ENCODE measurements around the gene HPCAL4.

Gene HPCAL4

DNA sequence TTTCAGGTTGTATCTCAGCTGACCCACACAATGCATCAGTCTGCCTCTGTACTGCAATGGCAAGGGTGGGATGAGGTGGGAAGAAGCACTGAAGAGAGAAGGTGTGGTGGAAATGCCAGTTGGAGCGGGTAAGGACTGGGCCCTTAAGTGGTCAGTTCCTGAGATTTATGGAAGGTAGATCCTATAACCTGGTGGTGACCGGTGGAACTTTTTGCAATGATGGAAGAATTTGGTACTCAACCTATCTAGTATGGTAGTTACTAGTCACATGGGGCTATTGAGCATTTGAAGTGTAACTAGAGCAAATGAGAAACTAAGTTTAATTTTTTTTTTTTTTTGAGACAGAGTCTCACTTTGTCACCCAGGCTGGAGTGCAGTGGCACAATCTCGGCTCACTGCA lies 8.2 kb upstream of the HPCAL4 start:
- no peaks in the 10 kb centered on the region for H3K36me3 ChIP-seq (ENCODE audit: insufficient read depth, low read length)
- H3K27me3 ChIP-seq (ENCODE audit: control insufficient read depth, insufficient read depth, low read length): peaks cover 51% of the 10 kb centered on the region
- H3K9ac ChIP-seq (ENCODE audit: low read depth, low read length): no peak overlapping the region
- H3K4me1 ChIP-seq (ENCODE audit: control insufficient read depth, insufficient read depth, low read length): no peaks in the 10 kb centered on the region
- H3K9me3 ChIP-seq (replicated peaks; ENCODE audit: low read length): no peaks in the 10 kb centered on the region
- no peak overlapping the region for H3K4me2 ChIP-seq (ENCODE audit: low read length)
- H3K4me3 ChIP-seq (ENCODE audit: low read length): no peak overlapping the region

GRCh38 chr1:39698568-39698967 lies 7.3 kb upstream of the HPCAL4 start:
- Histone ChIP-seq H3K9ac (ENCODE audit: low read depth, low read length) (no peak overlapping the region), H3K36me3 (ENCODE audit: insufficient read depth, low read length) (no peaks in the 10 kb centered on the region), H3K9me3 (replicated peaks; ENCODE audit: low read length) (no peaks in the 10 kb centered on the region), H3K27me3 (ENCODE audit: control insufficient read depth, insufficient read depth, low read length) (peaks cover 54% of the 10 kb centered on the region), H3K4me3 (ENCODE audit: low read length) (no peak overlapping the region), H3K4me2 (ENCODE audit: low read length) (no peak overlapping the region), H3K4me1 (ENCODE audit: control insufficient read depth, insufficient read depth, low read length) (no peaks in the 10 kb centered on the region)

DNA sequence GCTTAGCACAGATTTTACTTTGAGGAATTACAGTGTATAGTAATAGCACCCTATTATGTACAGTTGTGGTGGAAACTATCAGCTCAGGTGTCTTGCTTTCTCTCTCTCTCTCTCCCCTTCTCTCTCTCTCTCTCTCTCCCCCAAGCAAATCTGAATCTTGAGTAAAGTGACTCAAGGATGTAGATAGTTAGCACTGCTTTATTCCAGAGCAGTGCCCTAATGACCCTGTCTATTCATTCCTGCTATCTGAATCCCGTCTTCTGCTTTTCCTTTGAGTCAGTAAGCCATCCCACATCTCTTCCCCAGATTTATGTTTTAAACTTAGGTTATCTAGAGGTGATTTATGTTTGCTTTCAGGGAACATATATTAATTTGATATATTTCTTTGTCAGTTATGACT lies 5.2 kb upstream of the HPCAL4 start:
- H3K4me3 ChIP-seq (ENCODE audit: low read length): no peak overlapping the region
- no peaks in the 10 kb centered on the region for H3K9me3 ChIP-seq (replicated peaks; ENCODE audit: low read length)
- H3K27me3 ChIP-seq (ENCODE audit: control insufficient read depth, insufficient read depth, low read length): peaks cover 75% of the 10 kb centered on the region
- no peaks in the 10 kb centered on the region for H3K36me3 ChIP-seq (ENCODE audit: insufficient read depth, low read length)
- H3K9ac ChIP-seq (ENCODE audit: low read depth, low read length): no peak overlapping the region
- H3K4me2 ChIP-seq (ENCODE audit: low read length): no peak overlapping the region
- peaks cover 5% of the 10 kb centered on the region for H3K4me1 ChIP-seq (ENCODE audit: control insufficient read depth, insufficient read depth, low read length)

DNA sequence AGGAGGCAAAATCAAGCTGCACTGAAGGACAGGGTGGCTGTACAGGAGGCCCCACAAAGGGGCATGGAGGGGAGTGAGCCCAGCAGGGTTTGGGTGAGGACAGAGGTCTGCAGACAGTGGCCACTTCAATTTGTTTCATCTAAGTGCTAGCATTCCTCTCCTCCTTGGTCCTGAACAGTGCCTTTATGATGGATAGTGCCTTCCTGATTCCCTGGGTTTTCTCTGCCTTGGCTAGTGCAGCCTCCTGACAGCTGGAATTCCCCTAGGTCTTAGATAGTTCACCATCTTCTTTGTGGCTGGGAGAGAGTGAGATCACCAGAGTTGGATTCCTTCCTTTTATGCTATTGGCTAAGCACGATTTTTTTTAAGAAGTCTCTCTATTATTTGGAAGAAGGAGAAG lies 3.8 kb upstream of the HPCAL4 start:
- H3K4me2 ChIP-seq (ENCODE audit: low read length): no peak overlapping the region
- peaks cover 76% of the 10 kb centered on the region for H3K27me3 ChIP-seq (ENCODE audit: control insufficient read depth, insufficient read depth, low read length)
- H3K9ac ChIP-seq (ENCODE audit: low read depth, low read length): no peak overlapping the region
- no peaks in the 10 kb centered on the region for H3K36me3 ChIP-seq (ENCODE audit: insufficient read depth, low read length)
- no peak overlapping the region for H3K4me3 ChIP-seq (ENCODE audit: low read length)
- H3K9me3 ChIP-seq (replicated peaks; ENCODE audit: low read length): no peaks in the 10 kb centered on the region
- peaks cover 11% of the 10 kb centered on the region for H3K4me1 ChIP-seq (ENCODE audit: control insufficient read depth, insufficient read depth, low read length)

DNA sequence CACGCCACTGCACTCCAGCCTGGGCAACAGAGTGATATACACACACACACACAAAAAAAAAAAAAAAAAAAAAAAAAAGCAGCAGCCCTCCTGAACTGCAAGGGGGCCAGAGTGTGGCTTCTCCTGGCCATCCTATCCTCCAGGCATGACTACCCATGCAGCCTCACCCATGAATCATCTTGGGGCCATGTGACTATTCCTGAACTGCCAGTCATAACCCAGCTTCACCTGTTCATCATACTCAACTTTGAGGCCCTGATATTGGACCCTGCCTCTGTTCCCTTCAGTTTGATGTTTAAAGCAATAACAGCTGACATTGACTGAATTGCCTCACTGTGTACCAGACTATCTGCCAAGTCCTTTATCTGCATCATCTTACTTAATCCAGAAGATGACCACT lies 2.8 kb upstream of the HPCAL4 start:
- Histone ChIP-seq H3K27me3 (ENCODE audit: control insufficient read depth, insufficient read depth, low read length) (peaks cover 81% of the 10 kb centered on the region), H3K4me1 (ENCODE audit: control insufficient read depth, insufficient read depth, low read length) (peaks cover 11% of the 10 kb centered on the region)

GRCh38 chr1:39692152-39693074 lies 1.2 kb upstream of the HPCAL4 start:
- Histone ChIP-seq H3K9me3 (replicated peaks; ENCODE audit: low read length) (no peaks in the 10 kb centered on the region), H3K4me1 (ENCODE audit: control insufficient read depth, insufficient read depth, low read length) (peaks cover 11% of the 10 kb centered on the region), H3K27me3 (ENCODE audit: control insufficient read depth, insufficient read depth, low read length) (peaks cover 83% of the 10 kb centered on the region), H3K4me3 (ENCODE audit: low read length) (no peak overlapping the region), H3K9ac (ENCODE audit: low read depth, low read length) (no peak overlapping the region), H3K4me2 (ENCODE audit: low read length) (peak overlapping the region; percentile 84), H3K36me3 (ENCODE audit: insufficient read depth, low read length) (no peaks in the 10 kb centered on the region)

More for the DNA sequence above, 2.8 kb upstream of the HPCAL4 start:
- no peaks in the 10 kb centered on the region for H3K36me3 ChIP-seq (ENCODE audit: insufficient read depth, low read length)
- H3K9me3 ChIP-seq (replicated peaks; ENCODE audit: low read length): no peaks in the 10 kb centered on the region
- no peak overlapping the region for H3K4me2 ChIP-seq (ENCODE audit: low read length)
- no peak overlapping the region for H3K9ac ChIP-seq (ENCODE audit: low read depth, low read length)
- no peak overlapping the region for H3K4me3 ChIP-seq (ENCODE audit: low read length)

GRCh38 chr1:39690794-39691382 lies 345 bp downstream of the HPCAL4 start:
- peaks cover 11% of the 10 kb centered on the region for H3K4me1 ChIP-seq (ENCODE audit: control insufficient read depth, insufficient read depth, low read length)
- no peaks in the 10 kb centered on the region for H3K9me3 ChIP-seq (replicated peaks; ENCODE audit: low read length)
- H3K9ac ChIP-seq (ENCODE audit: low read depth, low read length): no peak overlapping the region
- H3K36me3 ChIP-seq (ENCODE audit: insufficient read depth, low read length): no peaks in the 10 kb centered on the region
- H3K4me3 ChIP-seq (ENCODE audit: low read length): peak overlapping the region; percentile 61
- peak overlapping the region; percentile 84 for H3K4me2 ChIP-seq (ENCODE audit: low read length)
- peaks cover 85% of the 10 kb centered on the region for H3K27me3 ChIP-seq (ENCODE audit: control insufficient read depth, insufficient read depth, low read length)

- H3K4me3 ChIP-seq (ENCODE audit: low read length): no peak overlapping the region
- no peak overlapping the region for H3K4me2 ChIP-seq (ENCODE audit: low read length)
- H3K4me1 ChIP-seq (ENCODE audit: control insufficient read depth, insufficient read depth, low read length): peaks cover 11% of the 10 kb centered on the region
- no peaks in the 10 kb centered on the region for H3K9me3 ChIP-seq (replicated peaks; ENCODE audit: low read length)
- H3K27me3 ChIP-seq (ENCODE audit: control insufficient read depth, insufficient read depth, low read length): peaks cover 85% of the 10 kb centered on the region
- H3K9ac ChIP-seq (ENCODE audit: low read depth, low read length): no peak overlapping the region
- no peaks in the 10 kb centered on the region for H3K36me3 ChIP-seq (ENCODE audit: insufficient read depth, low read length)
Observed at GRCh38 chr1:39690225-39690624, 1.0 kb downstream of the HPCAL4 start.

DNA sequence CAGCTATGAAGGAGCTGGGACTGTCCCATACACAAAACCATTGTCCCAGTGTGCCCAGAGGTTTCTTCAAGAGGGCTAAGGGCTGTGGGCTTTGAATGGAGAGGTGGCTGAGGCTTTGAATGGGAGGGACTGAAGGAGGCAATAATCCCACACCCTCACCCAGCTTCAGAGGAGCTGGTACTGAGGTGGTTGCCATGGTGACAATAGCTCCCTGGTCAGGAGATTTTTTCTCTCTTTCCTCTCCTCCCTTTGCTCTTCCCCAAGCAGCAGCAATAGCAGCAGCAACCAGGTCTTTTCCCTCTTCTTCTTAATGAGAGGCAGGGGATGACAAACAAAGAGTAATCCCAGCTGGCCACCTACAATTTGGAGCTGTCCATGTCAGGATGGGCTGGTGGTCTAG lies 1.6 kb downstream of the HPCAL4 start:
- H3K4me1 ChIP-seq (ENCODE audit: control insufficient read depth, insufficient read depth, low read length): peaks cover 11% of the 10 kb centered on the region
- no peak overlapping the region for H3K9ac ChIP-seq (ENCODE audit: low read depth, low read length)
- no peaks in the 10 kb centered on the region for H3K36me3 ChIP-seq (ENCODE audit: insufficient read depth, low read length)
- no peak overlapping the region for H3K4me3 ChIP-seq (ENCODE audit: low read length)
- H3K9me3 ChIP-seq (replicated peaks; ENCODE audit: low read length): no peaks in the 10 kb centered on the region
- no peak overlapping the region for H3K4me2 ChIP-seq (ENCODE audit: low read length)
- H3K27me3 ChIP-seq (ENCODE audit: control insufficient read depth, insufficient read depth, low read length): peaks cover 86% of the 10 kb centered on the region

GRCh38 chr1:39689214-39689613 lies 2.0 kb downstream of the HPCAL4 start:
- H3K27me3 ChIP-seq (ENCODE audit: control insufficient read depth, insufficient read depth, low read length): peaks cover 86% of the 10 kb centered on the region
- no peak overlapping the region for H3K4me2 ChIP-seq (ENCODE audit: low read length)
- H3K36me3 ChIP-seq (ENCODE audit: insufficient read depth, low read length): no peaks in the 10 kb centered on the region
- H3K9me3 ChIP-seq (replicated peaks; ENCODE audit: low read length): no peaks in the 10 kb centered on the region
- peaks cover 11% of the 10 kb centered on the region for H3K4me1 ChIP-seq (ENCODE audit: control insufficient read depth, insufficient read depth, low read length)
- no peak overlapping the region for H3K4me3 ChIP-seq (ENCODE audit: low read length)
- H3K9ac ChIP-seq (ENCODE audit: low read depth, low read length): no peak overlapping the region

GRCh38 chr1:39688706-39689105 lies 2.5 kb downstream of the HPCAL4 start:
- peaks cover 89% of the 10 kb centered on the region for H3K27me3 ChIP-seq (ENCODE audit: control insufficient read depth, insufficient read depth, low read length)
- H3K4me1 ChIP-seq (ENCODE audit: control insufficient read depth, insufficient read depth, low read length): peaks cover 11% of the 10 kb centered on the region
- no peaks in the 10 kb centered on the region for H3K36me3 ChIP-seq (ENCODE audit: insufficient read depth, low read length)
- H3K9ac ChIP-seq (ENCODE audit: low read depth, low read length): no peak overlapping the region
- no peak overlapping the region for H3K4me2 ChIP-seq (ENCODE audit: low read length)
- no peaks in the 10 kb centered on the region for H3K9me3 ChIP-seq (replicated peaks; ENCODE audit: low read length)
- no peak overlapping the region for H3K4me3 ChIP-seq (ENCODE audit: low read length)

GRCh38 chr1:39687243-39687642 lies 4.0 kb downstream of the HPCAL4 start:
- H3K4me3 ChIP-seq (ENCODE audit: low read length): no peak overlapping the region
- H3K4me1 ChIP-seq (ENCODE audit: control insufficient read depth, insufficient read depth, low read length): peaks cover 11% of the 10 kb centered on the region
- H3K27me3 ChIP-seq (ENCODE audit: control insufficient read depth, insufficient read depth, low read length): peaks cover 86% of the 10 kb centered on the region
- H3K36me3 ChIP-seq (ENCODE audit: insufficient read depth, low read length): no peaks in the 10 kb centered on the region
- no peak overlapping the region for H3K4me2 ChIP-seq (ENCODE audit: low read length)
- no peaks in the 10 kb centered on the region for H3K9me3 ChIP-seq (replicated peaks; ENCODE audit: low read length)
- no peak overlapping the region for H3K9ac ChIP-seq (ENCODE audit: low read depth, low read length)
